Measurements from ENCODE around the gene RPS15. TPM values are rescaled to one million over a fixed set of nuclear protein-coding genes. Genes with fewer than 3 reads are reported as not detected.

The RPS15 gene
- total and polyA plus RNA-seq, 2 of the 13 experiments (the other 11 are each of a cell fraction or from before 2014, with no cell fraction given): 695 to 1,411 TPM

DNA sequence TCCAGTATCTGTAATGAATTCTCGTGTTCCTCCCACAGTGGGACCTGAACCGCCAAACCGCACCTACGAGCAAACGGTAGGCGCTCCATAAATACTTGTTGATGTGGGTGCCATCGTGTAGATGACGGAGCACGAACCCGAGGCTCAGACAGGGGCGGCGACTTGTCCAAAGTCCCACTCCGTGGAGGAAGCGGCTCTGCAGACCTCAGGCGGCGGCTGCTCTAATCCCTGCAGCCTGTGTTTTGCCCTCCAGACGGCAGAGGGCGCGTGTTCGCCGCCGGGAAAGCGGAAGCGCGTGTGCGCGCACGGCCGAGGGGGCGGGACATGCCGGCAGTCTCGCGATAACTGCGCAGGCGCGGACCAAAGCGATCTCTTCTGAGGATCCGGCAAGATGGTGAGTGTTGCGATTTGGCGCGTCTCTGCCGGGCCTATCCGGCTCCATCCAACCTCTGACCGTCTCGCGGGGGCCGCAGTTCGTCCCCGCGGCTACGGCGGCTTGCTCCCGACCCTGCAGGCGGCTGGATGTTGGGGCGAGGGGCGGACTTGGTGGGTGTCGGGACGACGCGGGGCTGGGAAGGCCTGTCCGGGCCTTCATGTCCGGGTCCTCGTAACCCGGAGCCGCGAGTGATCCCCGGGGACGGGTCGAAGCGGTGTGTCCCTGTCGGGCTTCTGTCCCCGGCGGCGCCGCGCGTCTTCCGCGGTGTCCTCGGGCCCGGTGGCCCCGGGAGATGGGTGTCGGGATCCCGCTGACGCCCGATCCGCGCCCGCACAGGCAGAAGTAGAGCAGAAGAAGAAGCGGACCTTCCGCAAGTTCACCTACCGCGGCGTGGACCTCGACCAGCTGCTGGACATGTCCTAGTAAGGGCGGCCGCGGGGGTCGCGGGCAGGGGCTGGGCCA, at the start of gene RPS15 (continued):
- TF ChIP-seq NR2F2 (IDR thresholded peaks at IDR 0.05; ENCODE audit: borderline replicate concordance, low read depth) (no peak), RBAK (CRISPR knock-in tag; IDR thresholded peaks at IDR 0.05) (peak; percentile 56; the same call in 1 of the 2 replicates), ZNF891 (CRISPR knock-in tag; IDR thresholded peaks at IDR 0.05) (peak; percentile 98), ZNF343 (CRISPR knock-in tag; IDR thresholded peaks at IDR 0.05) (peak; percentile 53; the same call in 1 of the 2 replicates), ATF7-NPFF (CRISPR knock-in tag; IDR thresholded peaks at IDR 0.05; ENCODE audit: low read depth) (peak; percentile 94), HOXA7 (CRISPR knock-in tag; IDR thresholded peaks at IDR 0.05) (peak; percentile 94; the same call in 1 of the 2 replicates), YY1 (IDR thresholded peaks at IDR 0.05; ENCODE audit: insufficient read depth, insufficient replicate concordance, low read depth, low read length) (peak; percentile 89), ISX (CRISPR knock-in tag; conservative IDR thresholded peaks at IDR 0.05) (peak; percentile 82; the same call in 1 of the 2 replicates), CBFB (CRISPR knock-in tag; IDR thresholded peaks at IDR 0.05) (peak; percentile 93), ZNF160 (CRISPR knock-in tag; IDR thresholded peaks at IDR 0.05) (0 out of 2 replicates have a peak, but pooled peaks have one; percentile 62), ZNF180 (CRISPR knock-in tag; IDR thresholded peaks at IDR 0.05; ENCODE audit: borderline replicate concordance, low read depth) (peak; percentile 93; the same call in 1 of the 2 replicates), ZFAT (CRISPR knock-in tag; conservative IDR thresholded peaks at IDR 0.05) (peak; percentile 82; the same call in 1 of the 2 replicates), NFE2 (CRISPR knock-in tag; IDR thresholded peaks at IDR 0.05) (no peak), SRSF1 (optimal IDR thresholded peaks at IDR 0.05; ENCODE audit: low read depth, low read length) (peak; percentile 97)
- TF ChIP-seq, protein P1, sequence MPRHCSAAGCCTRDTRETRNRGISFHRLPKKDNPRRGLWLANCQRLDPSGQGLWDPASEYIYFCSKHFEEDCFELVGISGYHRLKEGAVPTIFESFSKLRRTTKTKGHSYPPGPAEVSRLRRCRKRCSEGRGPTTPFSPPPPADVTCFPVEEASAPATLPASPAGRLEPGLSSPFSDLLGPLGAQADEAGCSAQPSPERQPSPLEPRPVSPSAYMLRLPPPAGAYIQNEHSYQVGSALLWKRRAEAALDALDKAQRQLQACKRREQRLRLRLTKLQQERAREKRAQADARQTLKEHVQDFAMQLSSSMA (CRISPR knock-in tag; IDR thresholded peaks at IDR 0.05): peak; percentile 92
- TF ChIP-seq, protein P2, sequence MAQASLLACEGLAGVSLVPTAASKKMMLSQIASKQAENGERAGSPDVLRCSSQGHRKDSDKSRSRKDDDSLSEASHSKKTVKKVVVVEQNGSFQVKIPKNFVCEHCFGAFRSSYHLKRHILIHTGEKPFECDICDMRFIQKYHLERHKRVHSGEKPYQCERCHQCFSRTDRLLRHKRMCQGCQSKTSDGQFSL (CRISPR knock-in tag; IDR thresholded peaks at IDR 0.05): peak; percentile 73; the same call in 1 of the 2 replicates
- TF ChIP-seq, protein P3, sequence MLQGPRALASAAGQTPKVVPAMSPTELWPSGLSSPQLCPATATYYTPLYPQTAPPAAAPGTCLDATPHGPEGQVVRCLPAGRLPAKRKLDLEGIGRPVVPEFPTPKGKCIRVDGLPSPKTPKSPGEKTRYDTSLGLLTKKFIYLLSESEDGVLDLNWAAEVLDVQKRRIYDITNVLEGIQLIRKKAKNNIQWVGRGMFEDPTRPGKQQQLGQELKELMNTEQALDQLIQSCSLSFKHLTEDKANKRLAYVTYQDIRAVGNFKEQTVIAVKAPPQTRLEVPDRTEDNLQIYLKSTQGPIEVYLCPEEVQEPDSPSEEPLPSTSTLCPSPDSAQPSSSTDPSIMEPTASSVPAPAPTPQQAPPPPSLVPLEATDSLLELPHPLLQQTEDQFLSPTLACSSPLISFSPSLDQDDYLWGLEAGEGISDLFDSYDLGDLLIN (CRISPR knock-in tag; IDR thresholded peaks at IDR 0.05; ENCODE audit: borderline replicate concordance): peak; percentile 94; the same call in 1 of the 2 replicates
- TF ChIP-seq, protein P4, sequence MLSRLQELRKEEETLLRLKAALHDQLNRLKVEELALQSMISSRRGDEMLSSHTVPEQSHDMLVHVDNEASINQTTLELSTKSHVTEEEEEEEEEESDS (CRISPR knock-in tag; IDR thresholded peaks at IDR 0.05; ENCODE audit: borderline replicate concordance): no peak
- TF ChIP-seq, protein P5, sequence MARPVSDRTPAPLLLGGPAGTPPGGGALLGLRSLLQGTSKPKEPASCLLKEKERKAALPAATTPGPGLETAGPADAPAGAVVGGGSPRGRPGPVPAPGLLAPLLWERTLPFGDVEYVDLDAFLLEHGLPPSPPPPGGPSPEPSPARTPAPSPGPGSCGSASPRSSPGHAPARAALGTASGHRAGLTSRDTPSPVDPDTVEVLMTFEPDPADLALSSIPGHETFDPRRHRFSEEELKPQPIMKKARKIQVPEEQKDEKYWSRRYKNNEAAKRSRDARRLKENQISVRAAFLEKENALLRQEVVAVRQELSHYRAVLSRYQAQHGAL (CRISPR knock-in tag; IDR thresholded peaks at IDR 0.05; ENCODE audit: not compliant biosample characterization): peak; percentile 92
- TF ChIP-seq, protein P6, sequence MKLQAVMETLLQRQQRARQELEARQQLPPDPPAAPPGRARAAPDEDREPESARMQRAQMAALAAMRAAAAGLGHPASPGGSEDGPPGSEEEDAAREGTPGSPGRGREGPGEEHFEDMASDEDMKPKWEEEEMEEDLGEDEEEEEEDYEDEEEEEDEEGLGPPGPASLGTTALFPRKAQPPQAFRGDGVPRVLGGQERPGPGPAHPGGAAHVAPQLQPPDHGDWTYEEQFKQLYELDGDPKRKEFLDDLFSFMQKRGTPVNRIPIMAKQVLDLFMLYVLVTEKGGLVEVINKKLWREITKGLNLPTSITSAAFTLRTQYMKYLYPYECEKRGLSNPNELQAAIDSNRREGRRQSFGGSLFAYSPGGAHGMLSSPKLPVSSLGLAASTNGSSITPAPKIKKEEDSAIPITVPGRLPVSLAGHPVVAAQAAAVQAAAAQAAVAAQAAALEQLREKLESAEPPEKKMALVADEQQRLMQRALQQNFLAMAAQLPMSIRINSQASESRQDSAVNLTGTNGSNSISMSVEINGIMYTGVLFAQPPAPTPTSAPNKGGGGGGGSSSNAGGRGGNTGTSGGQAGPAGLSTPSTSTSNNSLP (IDR thresholded peaks at IDR 0.05; ENCODE audit: low read depth, low read length): peak; percentile 60; the same call in 1 of the 2 replicates
- TF ChIP-seq, protein P7, sequence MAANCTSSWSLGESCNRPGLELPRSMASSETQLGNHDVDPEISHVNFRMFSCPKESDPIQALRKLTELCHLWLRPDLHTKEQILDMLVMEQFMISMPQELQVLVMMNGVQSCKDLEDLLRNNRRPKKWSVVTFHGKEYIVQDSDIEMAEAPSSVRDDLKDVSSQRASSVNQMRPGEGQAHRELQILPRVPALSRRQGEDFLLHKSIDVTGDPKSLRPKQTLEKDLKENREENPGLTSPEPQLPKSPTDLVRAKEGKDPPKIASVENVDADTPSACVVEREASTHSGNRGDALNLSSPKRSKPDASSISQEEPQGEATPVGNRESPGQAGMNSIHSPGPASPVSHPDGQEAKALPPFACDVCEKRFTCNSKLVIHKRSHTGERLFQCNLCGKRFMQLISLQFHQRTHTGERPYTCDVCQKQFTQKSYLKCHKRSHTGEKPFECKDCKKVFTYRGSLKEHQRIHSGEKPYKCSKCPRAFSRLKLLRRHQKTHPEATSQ (CRISPR knock-in tag; IDR thresholded peaks at IDR 0.05; ENCODE audit: borderline replicate concordance): peak; percentile 92
